ENCODE data around the gene ERC1.

- TF ChIP-seq CTCF (conservative IDR thresholded peaks at IDR 0.05; ENCODE audit: low read depth, low read length) (no peak), EZH2 (IDR thresholded peaks at IDR 0.05; ENCODE audit: low read length, unreplicated experiment) (no peak)
Observed at GRCh38 chr12:1488908-1489381, 497.9 kb downstream of the ERC1 start.
